HG03066 (cell line): ENCODE results near the gene GOLGA6B.
"Not testable (repeated sequence)": the region's sequence is repeated elsewhere in the genome, so short reads cannot be mapped to it uniquely, and the experiment has no call there.

Source experiments
- ATAC-seq: cut with Tn5 transposase; IDR thresholded peaks from one replicate; pipeline ENCODE4 v1.9.1; 2021; ENCODE audit warnings: low read depth; ENCODE audit not compliant: unreplicated experiment

Gene GOLGA6B

DNA sequence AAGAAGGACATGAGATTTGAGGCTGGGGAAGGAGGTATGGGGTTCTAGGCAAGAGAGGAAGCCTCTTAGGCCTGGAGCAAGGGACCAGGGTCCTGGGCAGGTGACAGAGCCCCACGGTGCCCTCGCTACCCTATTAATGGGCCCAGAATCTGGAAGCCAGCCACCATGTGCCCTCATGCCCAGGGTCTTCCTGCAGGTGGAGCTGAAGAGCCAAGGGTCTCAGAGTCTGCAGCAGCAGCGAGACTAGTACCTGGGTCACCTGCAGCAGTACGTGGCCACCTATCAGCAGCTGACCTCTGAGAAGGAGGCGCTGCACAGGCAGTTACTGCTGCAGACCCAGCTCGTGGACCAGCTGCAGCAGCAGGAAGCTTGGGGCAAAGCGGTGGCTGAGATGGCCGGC, 9.4 kb downstream of the GOLGA6B start:
- ATAC-seq, result not testable (repeated sequence)

DNA sequence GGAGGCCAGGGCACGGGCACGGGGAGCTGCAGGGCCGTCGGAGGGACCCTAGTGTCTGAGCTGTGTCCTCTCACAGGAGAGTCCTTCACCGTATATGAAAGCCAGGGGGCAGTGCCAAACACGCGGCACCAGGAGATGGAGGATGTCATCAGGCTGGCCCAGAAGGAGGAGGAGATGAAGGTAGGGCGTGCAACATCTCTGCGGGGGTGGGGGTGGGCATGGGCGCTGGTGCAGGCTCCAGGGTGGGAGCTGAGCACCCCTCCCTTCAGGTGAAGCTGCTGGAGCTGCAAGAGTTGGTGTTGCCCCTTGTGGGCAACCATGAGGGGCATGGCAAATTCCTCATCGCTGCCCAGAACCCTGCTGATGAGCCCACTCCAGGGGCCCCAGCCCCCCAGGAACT, 11.2 kb downstream of the GOLGA6B start:
- ATAC-seq, result not testable (repeated sequence)

DNA sequence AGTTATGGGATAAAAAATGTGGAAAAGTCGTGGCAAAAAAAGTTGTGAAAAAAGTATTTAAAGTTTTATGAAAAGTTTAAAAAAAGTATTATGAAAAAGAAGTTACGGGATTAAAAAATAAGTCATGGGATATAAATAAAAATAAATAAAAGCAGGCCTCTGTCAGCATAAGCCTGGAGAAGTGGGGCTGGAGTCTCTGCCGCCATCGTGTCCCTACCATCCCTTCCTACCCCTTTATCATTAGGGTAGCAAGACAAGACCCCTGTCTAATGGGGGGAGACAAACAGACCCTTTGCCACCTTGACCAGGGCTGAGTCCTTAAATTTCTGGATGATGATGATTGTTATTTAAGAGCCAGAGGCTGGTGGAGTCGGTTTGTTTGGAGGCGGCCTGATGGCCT, 15.3 kb downstream of the GOLGA6B start:
- ATAC-seq, result not testable (repeated sequence)

DNA sequence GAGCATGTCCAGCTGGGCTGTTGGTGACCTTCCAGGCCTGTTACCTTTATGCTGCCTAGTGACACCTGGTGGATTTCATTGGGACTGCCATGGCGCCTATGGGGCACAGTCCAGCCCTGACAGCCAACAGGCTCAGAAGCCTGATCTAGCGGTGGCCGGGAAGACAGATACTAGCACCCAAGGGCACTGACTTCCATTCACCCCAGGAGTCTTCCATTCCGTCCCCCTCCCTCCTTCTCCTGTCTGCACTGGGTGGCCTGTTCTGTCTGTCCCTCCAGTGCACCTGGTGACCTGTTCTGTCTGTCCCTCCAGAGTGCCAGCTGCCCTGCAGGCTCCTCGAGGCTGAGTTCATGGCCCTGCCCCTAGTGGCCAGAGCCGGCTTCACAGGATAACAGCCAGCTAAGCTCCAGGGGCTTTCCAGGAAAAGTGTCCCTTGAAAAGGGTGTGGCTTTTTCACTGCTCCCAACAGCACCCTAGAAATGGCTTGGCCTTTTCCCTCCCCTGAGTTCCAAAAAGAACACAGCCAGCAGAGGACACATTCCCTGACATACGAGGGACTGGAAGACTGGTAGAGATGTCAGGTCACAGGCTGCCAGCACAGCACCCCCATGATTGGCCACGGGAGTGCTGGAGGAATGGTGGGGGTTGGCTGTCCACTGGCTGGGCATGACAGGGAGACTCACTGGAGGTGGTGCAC, 16.3 kb downstream of the GOLGA6B start:
- ATAC-seq, result peak; percentile 91

DNA sequence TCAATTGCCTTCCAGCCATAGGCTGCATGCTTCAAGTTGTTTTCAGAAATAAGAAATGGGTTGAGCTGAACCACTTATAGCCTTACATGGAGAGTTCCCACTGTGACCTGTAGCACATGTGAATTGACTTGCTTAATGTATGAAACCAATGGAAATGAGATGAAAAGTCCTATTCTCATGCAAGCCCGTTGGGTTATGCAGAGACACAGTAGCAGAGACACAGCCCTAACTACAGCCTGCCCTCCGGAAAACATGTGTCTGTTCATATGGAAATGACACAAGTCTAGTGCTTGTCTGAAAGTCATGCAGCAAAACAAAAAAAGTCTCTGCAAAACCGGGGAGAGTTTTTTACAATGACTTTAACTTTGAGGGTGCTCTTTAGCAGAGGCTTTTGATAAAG, 17.0 kb downstream of the GOLGA6B start:
- ATAC-seq, result no peak

DNA sequence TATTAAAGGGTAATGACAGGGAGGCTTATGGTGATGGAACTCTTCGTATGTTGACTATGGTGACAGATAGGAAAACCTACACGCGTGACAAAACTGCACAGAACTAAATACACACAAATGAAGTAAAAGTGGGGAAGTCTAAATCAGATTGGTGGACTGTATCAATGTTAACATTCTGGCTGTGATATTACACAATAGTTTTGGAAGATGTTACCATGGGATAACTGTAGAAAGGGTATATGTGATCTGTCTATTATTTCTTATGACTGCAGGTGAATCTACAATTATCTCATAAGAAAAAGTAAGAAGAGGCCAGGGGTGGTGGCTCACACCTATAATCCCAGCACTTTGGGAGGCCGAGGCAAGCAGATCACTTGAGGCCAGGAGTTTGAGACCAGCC, 22.3 kb downstream of the GOLGA6B start:
- ATAC-seq, result no peak

DNA sequence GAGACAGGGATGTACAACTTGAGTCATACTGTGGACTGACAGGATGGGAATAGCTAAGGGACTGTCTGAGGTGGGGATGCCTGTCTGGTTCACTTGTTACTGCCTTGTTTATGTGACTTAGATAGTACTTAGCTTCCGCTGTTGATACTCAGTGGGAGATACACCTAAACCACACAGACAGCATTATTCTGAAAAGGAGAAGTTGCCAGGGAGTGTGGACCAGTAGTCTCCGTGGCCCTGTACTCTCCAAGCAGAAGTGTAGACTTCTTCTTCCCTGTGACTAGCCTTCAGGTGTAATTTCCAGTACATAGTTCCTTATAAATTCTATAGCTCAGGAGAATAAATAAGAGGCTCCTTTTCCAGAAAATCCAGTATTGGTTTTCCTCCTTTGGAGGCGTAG, 26.4 kb downstream of the GOLGA6B start:
- no peak for ATAC-seq

DNA sequence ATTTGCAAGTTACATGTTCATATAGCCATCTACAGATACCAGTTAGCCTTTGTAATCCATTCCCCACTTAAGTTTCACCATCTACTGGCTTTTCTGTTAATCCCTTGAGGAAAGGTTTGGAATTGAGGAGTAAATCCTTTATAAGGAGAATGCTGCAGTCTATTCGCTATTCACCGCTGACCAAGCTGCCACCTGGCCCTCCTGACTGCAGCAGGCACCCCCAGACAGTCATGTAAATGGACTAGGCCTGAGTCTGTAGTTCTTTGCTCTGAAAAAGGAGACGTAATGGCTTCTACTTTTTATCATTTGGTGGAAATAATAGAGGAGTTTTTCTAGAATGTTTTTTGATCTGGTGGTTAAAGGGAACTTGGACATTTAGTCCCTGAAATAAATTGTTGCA, 28.3 kb downstream of the GOLGA6B start:
- no peak for ATAC-seq

DNA sequence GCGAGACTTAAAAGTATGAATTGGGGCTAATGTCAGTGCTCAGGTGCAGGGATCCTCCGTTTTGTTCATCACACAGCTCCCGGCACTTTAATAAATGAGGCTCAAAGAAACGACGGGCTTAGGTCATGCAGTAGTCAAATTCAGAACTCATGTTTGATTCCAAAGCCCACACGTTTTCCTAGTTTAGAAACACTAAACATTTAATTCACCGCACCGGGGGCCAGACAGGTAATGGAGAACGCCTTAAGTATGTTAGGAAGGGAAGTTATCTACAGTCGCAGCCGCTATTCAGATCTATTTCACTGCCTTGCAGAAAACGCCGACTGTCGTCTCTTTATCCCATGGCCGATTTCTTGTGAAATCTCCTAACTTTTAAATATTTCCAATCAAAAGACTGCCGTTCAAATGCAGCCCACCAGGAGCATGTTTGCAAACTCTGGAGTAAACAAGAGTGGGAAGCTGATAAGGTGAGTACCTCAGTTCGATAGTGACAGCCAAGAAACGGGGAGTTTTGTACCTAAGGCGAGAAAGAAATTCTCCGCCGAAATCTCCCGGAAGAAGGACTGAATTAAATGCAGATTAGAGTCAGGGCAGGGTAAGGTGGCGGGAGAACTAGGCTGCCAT, 30.9 kb downstream of the GOLGA6B start:
- ATAC-seq, result no peak

DNA sequence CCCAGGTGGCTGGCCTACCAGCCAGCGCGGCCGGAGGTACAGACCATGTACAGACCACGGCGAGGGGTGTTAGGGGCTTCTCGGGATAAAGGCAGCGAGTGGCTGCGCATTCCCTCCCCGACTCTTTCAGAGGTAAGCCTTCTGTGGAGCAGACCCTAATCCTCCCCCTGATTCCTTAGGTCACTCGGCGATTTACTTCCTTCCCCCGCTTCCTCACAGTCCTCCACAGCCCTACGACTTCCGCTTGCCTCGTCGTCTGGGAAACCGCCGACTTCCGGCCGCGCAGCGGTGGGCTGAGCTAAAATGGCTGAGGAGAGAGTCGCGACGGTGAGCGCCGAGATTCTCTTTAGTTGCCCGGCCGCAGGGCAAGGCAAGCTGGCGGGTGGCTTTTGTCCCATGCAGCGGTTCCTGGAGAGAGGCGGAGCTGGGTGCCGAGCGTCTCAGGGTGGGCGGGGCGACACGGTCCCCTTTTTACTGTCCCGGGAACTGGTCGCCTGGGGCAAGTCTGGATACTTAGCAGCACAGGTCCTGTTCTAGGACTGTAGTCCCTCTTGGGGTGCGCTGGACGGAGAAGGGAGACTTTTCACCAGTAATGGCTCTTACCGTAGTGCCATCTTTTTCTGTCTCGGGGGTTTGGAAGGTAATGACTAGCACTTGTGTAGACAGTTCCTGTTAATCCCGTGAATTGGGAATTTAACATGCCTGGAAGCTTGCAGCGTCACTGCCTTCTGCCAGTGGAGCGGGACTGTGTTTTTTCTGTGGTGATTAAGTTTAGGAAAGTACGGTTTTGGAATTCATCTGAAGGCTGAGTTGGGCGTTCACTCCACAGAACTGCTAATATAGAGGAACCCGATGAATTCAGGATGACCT, 31.7 kb downstream of the GOLGA6B start, which contains the start of the genes BBS4 and HIGD2B:
Gene BBS4, plus strand, starts transcription at position 283 of the 870 bp plus-strand sequence. Its CDS starts 21 bp downstream, at position 304.
Gene HIGD2B, minus strand, starts transcription at position 258 of the 870 bp plus-strand sequence. CDS start 9,808 bp downstream, outside the sequence.
- ATAC-seq, result peak; percentile 97

DNA sequence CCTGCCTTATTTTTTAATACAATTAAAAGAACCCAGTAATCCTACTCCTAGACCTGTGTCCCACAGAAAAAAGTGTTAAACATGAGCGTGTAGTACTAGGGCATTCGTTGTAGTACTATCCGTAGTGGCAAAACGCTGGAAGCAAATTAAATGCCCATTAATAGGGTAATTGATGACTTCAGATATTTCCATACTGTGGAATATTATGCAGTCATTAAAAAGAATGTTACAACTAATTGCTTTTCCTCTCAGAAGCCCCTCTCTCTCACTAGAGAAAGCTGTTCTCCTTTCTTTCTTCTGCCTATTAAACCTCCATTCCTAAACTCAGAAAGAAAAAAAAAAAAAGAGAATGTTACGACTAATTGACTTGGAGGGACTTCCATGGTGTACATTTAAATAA, 34.2 kb downstream of the GOLGA6B start:
- no peak for ATAC-seq

DNA sequence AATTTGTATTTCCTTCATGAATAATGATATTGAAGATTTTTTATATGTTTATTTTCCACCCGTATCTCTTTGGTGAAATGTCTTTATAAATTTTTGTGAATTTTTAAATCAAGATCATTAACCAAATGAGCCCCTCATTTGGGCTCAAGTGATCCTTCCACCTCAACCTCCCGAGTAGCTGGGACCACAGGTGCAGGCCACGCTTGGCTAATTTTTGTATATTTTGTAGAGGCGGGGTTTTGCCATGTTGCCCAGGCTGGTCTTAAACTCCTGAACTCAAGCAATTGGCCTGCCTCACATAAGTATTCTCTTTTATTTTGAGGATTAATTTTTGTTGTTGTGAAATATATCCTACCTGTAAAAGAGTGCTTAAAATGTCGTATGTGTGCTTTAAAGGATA, 36.4 kb downstream of the GOLGA6B start:
- no peak for ATAC-seq

DNA sequence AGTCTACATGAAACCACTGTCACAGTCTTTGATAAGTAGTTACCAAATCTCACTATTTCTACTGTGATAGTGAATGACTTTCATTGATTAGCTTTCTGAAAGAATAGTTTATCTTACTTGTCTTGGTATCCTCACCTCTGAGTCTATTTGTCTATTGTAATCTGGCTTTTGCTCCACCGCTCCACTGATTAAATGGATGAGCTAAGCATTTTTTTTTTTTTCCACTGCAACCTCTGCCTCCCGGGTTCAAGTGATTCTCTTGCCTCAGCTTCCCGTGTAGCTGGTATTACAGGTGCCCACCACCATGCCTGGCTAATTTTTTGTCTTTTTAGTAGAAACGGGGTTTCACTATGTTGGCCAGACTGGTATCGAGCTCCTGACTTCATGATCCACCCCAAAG, 44.4 kb downstream of the GOLGA6B start:
- ATAC-seq, result no peak

DNA sequence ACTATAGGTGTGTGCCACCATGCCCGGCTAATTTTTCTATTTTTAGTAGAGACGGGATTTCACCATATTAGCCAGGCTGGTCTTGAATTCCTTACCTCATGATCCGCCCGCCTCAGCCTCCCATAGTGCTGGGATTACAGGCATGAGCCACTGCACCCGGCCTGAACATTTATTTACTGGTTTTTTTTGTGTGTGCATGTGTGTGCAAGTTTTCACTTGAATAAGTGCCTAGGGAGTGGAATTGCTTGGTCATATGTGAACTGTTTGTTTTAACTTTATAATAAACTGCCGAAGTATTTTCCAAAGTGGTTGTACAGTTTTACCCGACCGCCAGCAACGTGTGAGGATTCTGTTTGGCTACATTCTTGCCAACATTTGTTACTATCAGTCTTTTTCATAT, 45.6 kb downstream of the GOLGA6B start:
- no peak for ATAC-seq

DNA sequence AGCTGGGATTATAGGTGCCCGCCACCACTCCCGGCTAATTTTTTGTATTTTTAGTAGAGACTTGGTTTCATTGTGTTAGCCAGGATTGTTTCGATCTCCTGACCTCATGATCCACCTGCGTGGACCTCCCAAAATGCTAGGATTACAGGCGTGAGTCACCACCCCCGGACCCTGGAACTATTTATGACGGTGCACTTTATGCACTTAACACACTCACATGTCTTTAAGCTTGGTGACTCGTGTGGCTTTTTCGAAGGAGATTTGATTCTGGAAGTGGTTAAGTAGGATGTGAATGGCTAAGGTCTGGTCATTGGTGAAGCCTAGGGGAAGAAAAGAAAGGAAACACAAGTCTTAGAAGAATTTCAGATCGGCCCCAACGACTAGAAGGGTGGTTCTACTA, 51.8 kb downstream of the GOLGA6B start:
- ATAC-seq, result no peak

DNA sequence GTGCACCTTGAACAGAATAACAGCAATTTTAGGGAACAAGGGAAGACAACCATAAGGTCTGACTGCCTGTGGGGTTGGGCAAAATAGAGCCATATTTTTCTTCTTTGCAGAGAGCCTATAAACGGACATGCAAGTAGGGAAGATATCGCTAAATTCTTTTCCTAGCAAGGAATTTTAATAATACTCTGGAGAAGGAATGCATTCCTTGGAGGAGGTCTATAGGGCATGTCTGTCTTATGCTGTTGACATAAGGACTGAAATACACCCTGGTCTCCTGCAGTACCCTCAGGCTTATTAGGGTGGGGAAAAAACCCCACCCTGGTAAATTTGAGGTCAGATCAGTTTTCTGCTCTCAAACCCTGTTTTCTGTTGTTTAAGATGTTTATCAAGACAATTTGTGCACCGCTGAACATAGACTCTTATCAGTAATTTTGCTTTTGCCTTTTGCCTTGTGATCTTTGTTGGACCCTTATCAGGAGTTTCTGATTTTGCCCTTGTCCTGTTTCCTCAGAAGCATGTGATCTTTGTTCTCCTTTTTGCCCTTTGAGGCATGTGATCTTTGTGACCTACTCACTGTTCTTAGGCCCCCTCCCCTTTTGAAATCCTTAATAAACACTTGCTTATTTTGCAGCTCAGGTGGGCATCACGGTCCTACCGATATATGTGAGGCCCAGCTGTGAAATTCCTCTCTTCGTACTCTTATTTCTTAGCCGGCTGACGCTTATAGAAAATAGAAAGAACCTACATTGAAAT, 54.2 kb downstream of the GOLGA6B start:
- ATAC-seq, result not testable (repeated sequence)
